Measurements from ENCODE around the gene HEPN1. TPM values are rescaled to one million over a fixed set of nuclear protein-coding genes. Genes with fewer than 3 reads are reported as not detected.
A peak's percentile ranks its signal among the peaks of the same experiment; 100 is the strongest.

The HEPN1 gene
- polyA plus RNA-seq, 2 of the 4 experiments (the other 2 are of a cell fraction), result not detected

GRCh38 chr11:124896821-124897391, 22.1 kb upstream of the HEPN1 start:
- Histone ChIP-seq H3K4me1 (peaks cover 25% of the 10 kb centered on the region), H3K9me3 (no peaks in the 10 kb centered on the region), H3K4me3 (no peak overlapping the region), H3K27ac (no peak overlapping the region), H3K4me2 (no peak overlapping the region)
- ChIA-PET POLR2A (interaction anchor here (4.9 kb wide), 1 partner anchor 20 kb away, joined by 24 read pairs; no protein-coding TSS in a partner anchor), CTCF (interaction anchor here (0.7 to 1.6 kb wide), 4 partner anchors 16 to 21 kb away, joined by 3 to 4 read pairs (median 4); no protein-coding TSS in a partner anchor)
- WGBS (ENCODE audit: missing lambda C conversion rate), result 97% methylated on average over 6 of the region's 9 CpGs
- FAIRE-seq, result no peak
- no peak for ATAC-seq
- DNase-seq (ENCODE audit: low read depth in 1 of 2, low spot score in 1 of 2), result no peak
- TF ChIP-seq RAD21 (conservative IDR thresholded peaks at IDR 0.05 in 1 of 2, IDR thresholded peaks at IDR 0.05 in 1 of 2) (no peak), TP53 (CRISPR knock-in tag; IDR thresholded peaks at IDR 0.05) (no peak), ATOH8 (CRISPR knock-in tag; IDR thresholded peaks at IDR 0.05; ENCODE audit: low read depth) (no peak), RFX5 (IDR thresholded peaks at IDR 0.05) (no peak), CBX2 (IDR thresholded peaks at IDR 0.05; ENCODE audit: borderline replicate concordance, low read depth) (no peak), KDM1A (IDR thresholded peaks at IDR 0.05; ENCODE audit: low read depth) (no peak), HOXA7 (CRISPR knock-in tag; IDR thresholded peaks at IDR 0.05) (no peak)

- H3K27ac ChIP-seq, result peak within 1 kb of the TSS; percentile 27 to 70; a peak in 4 of 6 replicates
- FAIRE-seq (no peak), ATAC-seq (no peak), DNase-seq (ENCODE audit: low read depth in 1 of 2, low spot score in 1 of 2) (no peak)
- TF ChIP-seq ATOH8 (CRISPR knock-in tag; IDR thresholded peaks at IDR 0.05; ENCODE audit: low read depth), result no peak
- no peak for TF ChIP-seq HEYL (CRISPR knock-in tag; IDR thresholded peaks at IDR 0.05)
- TF ChIP-seq RARB (CRISPR knock-in tag; IDR thresholded peaks at IDR 0.05), result no peak
- no peak for TF ChIP-seq SREBF2 (IDR thresholded peaks at IDR 0.05)
- no peak for TF ChIP-seq FOSB (CRISPR knock-in tag; IDR thresholded peaks at IDR 0.05)
- no peak for TF ChIP-seq HES2 (IDR thresholded peaks at IDR 0.05)
- no peak for TF ChIP-seq EHMT2 (IDR thresholded peaks at IDR 0.05; ENCODE audit: low read depth)
- TF ChIP-seq FOXS1 (CRISPR knock-in tag; IDR thresholded peaks at IDR 0.05), result no peak
- no peak for TF ChIP-seq CHD4 (IDR thresholded peaks at IDR 0.05; ENCODE audit: borderline replicate concordance)
- no peak for TF ChIP-seq CBX2 (IDR thresholded peaks at IDR 0.05; ENCODE audit: borderline replicate concordance, low read depth)
- TF ChIP-seq HOXB13 (CRISPR knock-in tag; IDR thresholded peaks at IDR 0.05; ENCODE audit: low read depth), result no peak
- no peak for TF ChIP-seq REST (IDR thresholded peaks at IDR 0.05)
- TF ChIP-seq HOXB5 (CRISPR knock-in tag; IDR thresholded peaks at IDR 0.05), result no peak
- no peak for TF ChIP-seq FOSL2 (IDR thresholded peaks at IDR 0.05)
- TF ChIP-seq FOSL2 (CRISPR knock-in tag; IDR thresholded peaks at IDR 0.05), result no peak
- TF ChIP-seq ELK1 (IDR thresholded peaks at IDR 0.05; ENCODE audit: low read depth, low read length), result no peak
- no peak for TF ChIP-seq NR3C1 (IDR thresholded peaks at IDR 0.05)
- no peak for TF ChIP-seq HDAC2 (IDR thresholded peaks at IDR 0.05)
- TF ChIP-seq ZC3H11A (IDR thresholded peaks at IDR 0.05), result no peak
- 72% methylated on average over 7 of the region's 12 CpGs for WGBS (ENCODE audit: missing lambda C conversion rate)
- H3K4me3 ChIP-seq, result no peak within 1 kb of the TSS
- CTCF ChIA-PET, result interaction anchor here (0.7 to 2.2 kb wide), 4 partner anchors 19 to 31 kb away, joined by 4 to 23 read pairs (median 4); no protein-coding TSS in a partner anchor
- peaks cover 25% of the 10 kb centered on the region for H3K4me1 ChIP-seq
- peak within 1 kb of the TSS; percentile 25; the same call in 2 of the 3 replicates for H3K4me2 ChIP-seq
- H3K9me3 ChIP-seq, result no peaks in the 10 kb centered on the region
- POLR2A ChIA-PET, result interaction anchor here (4.9 kb wide), 1 partner anchor 21 kb away, joined by 24 read pairs; no protein-coding TSS in a partner anchor
These were observed 21.3 kb upstream of the HEPN1 start, which contains the start of gene ROBO4 for GRCh38 chr11:124897674-124898262. ROBO4 (minus strand) TSS chr11:124897865; CDS start chr11:124897795, 70 bp downstream.
